HepG2 (cell line): ENCODE data around the gene ERVMER34-1. TPM values are rescaled to one million over a fixed set of nuclear protein-coding genes. Genes with fewer than 3 reads are reported as not detected.

Source experiments
- CAMTA2 ChIP-seq: sonication (generic); formaldehyde crosslinking; IDR thresholded peaks from 2 replicates; pipeline ENCODE4 v1.4.0; 2020; ENCODE audit warnings: mild to moderate bottlenecking, missing genetic modification reagents, borderline replicate concordance
- ERF ChIP-seq: IDR thresholded peaks from 2 replicates; pipeline ENCODE4 v1.6.1; 2018; ENCODE audit warnings: missing biosample characterization, missing genetic modification reagents
- FOXK2 ChIP-seq: fragments of 450-650 bp; IDR thresholded peaks from 2 replicates; pipeline ENCODE4 v1.6.1; 2016
- JARID2 ChIP-seq: sonication (generic); formaldehyde crosslinking; IDR thresholded peaks from 2 replicates; pipeline ENCODE4 v1.8.1; 2023; ENCODE audit warnings: missing genetic modification reagents, inconsistent platforms; ENCODE audit not compliant: insufficient replicate concordance
- MAF1 ChIP-seq: sonication (generic); formaldehyde crosslinking; IDR thresholded peaks from 2 replicates; pipeline ENCODE4 v1.5.0; 2020; ENCODE audit warnings: missing genetic modification reagents, borderline replicate concordance
- NCOR1 ChIP-seq: fragments of 200-600 bp; sonication (generic); IDR thresholded peaks from 2 replicates; pipeline ENCODE4 v1.7.0; 2017; ENCODE audit warnings: antibody characterized with exemption, low read length, borderline replicate concordance
- POLR2G ChIP-seq: fragments of 200-400 bp; formaldehyde crosslinking; IDR thresholded peaks from 2 replicates; pipeline ENCODE4 v1.6.1; 2018; ENCODE audit warnings: mild to moderate bottlenecking, low read depth, low read length, moderate library complexity
- SP140L ChIP-seq: sonication (generic); formaldehyde crosslinking; IDR thresholded peaks from 2 replicates; pipeline ENCODE4 v1.4.0; 2020; ENCODE audit warnings: missing genetic modification reagents, borderline replicate concordance
- TBX2 ChIP-seq: sonication (generic); formaldehyde crosslinking; IDR thresholded peaks from 2 replicates; pipeline ENCODE4 v1.5.0; 2020; ENCODE audit warnings: missing genetic modification reagents, mild to moderate bottlenecking, borderline replicate concordance
- ZFP41 ChIP-seq: sonication (generic); formaldehyde crosslinking; IDR thresholded peaks from 2 replicates; pipeline ENCODE4 v1.4.0; 2020; ENCODE audit warnings: mild to moderate bottlenecking, missing genetic modification reagents, borderline replicate concordance
- ZNF136 ChIP-seq: sonication (generic); formaldehyde crosslinking; IDR thresholded peaks from 2 replicates; pipeline ENCODE4 v1.8.1; 2022; ENCODE audit warnings: low read depth, mild to moderate bottlenecking, moderate library complexity, missing genetic modification reagents
- ZNF224 ChIP-seq: sonication (generic); formaldehyde crosslinking; IDR thresholded peaks from 2 replicates; pipeline ENCODE4 v1.5.0; 2020; ENCODE audit warnings: mild to moderate bottlenecking, missing genetic modification reagents
- ZNF280B ChIP-seq: sonication (generic); formaldehyde crosslinking; IDR thresholded peaks from 2 replicates; pipeline ENCODE4 v1.5.0; 2020; ENCODE audit warnings: missing genetic modification reagents, mild to moderate bottlenecking, borderline replicate concordance
- ZNF282 ChIP-seq: fragments of 450-650 bp; IDR thresholded peaks from 2 replicates; pipeline ENCODE4 v1.6.1; 2018; ENCODE audit not compliant: partially characterized antibody
- ZNF3 ChIP-seq: IDR thresholded peaks from 2 replicates; pipeline ENCODE4 v1.7.0; 2017; ENCODE audit warnings: inconsistent platforms
- ZNF30 ChIP-seq: sonication (generic); formaldehyde crosslinking; IDR thresholded peaks from 2 replicates; pipeline ENCODE4 v1.5.0; 2020; ENCODE audit warnings: mild to moderate bottlenecking, missing genetic modification reagents
- ZNF407 ChIP-seq: sonication (generic); formaldehyde crosslinking; IDR thresholded peaks from one replicate; pipeline ENCODE4 v1.5.1; 2020; ENCODE audit warnings: mild to moderate bottlenecking, missing genetic modification reagents; ENCODE audit errors: not compliant biosample characterization
- ZNF451 ChIP-seq: sonication (generic); formaldehyde crosslinking; IDR thresholded peaks from 2 replicates; pipeline ENCODE4 v1.5.0; 2020; ENCODE audit warnings: mild to moderate bottlenecking, missing genetic modification reagents
- ZNF768 ChIP-seq: sonication (generic); formaldehyde crosslinking; IDR thresholded peaks from 2 replicates; pipeline ENCODE4 v1.4.0; 2020; ENCODE audit warnings: missing genetic modification reagents
- ZNF792 ChIP-seq: IDR thresholded peaks from 2 replicates; pipeline ENCODE4 v1.6.1; 2016
- ZSCAN12 ChIP-seq: sonication (generic); formaldehyde crosslinking; IDR thresholded peaks from 2 replicates; pipeline ENCODE4 v1.9.0; 2021; ENCODE audit warnings: mild to moderate bottlenecking, missing genetic modification reagents
- polyA plus RNA-seq, 8 experiments: library from polyadenylated mRNA; depleted of rRNA in 3 of 8; stranded (reverse) in 7 of 8; unstranded in 1 of 8; fragments of >200 nt; fragmentation: Illumina TruSeq in 4 of 8; extraction: Trizol in 4 of 8; gene quantifications; 2 replicates each; pipeline versions ENCODE4 v1.2.1 to v1.2.3, GENCODE V29; 2011 to 2016; ENCODE audit warnings: low read depth in 4 of 8, missing spikeins in 1 of 8, mixed read lengths in 1 of 8; ENCODE audit not compliant: insufficient read depth in 1 of 8
- total RNA-seq, 5 experiments: library from RNA; depleted of rRNA; stranded (reverse); fragments of >200 nt; fragmentation: Illumina TruSeq; extraction: Trizol; gene quantifications; 2 replicates each; pipeline ENCODE4 v1.2.3, GENCODE V29; 2016; ENCODE audit warnings: low read depth in 1 of 5

Gene ERVMER34-1
- total and polyA plus RNA-seq, 2 of the 13 experiments (the other 11 are each of a cell fraction or from before 2014, with no cell fraction given), result 0.04 to 0.35 TPM

GRCh38 chr4:52711834-52712250 is 39.4 kb downstream of the ERVMER34-1 start (continued):
- no peak for TF ChIP-seq ZNF407 (CRISPR knock-in tag)
- peak; percentile 4 for TF ChIP-seq JARID2
- no peak for TF ChIP-seq MAF1 (CRISPR knock-in tag)
- TF ChIP-seq ZNF3 (CRISPR knock-in tag), result no peak
- no peak for TF ChIP-seq ZNF136 (CRISPR knock-in tag)
- peak; percentile 37; the same call in 1 of the 2 replicates for TF ChIP-seq TBX2
- 0 out of 2 replicates have a peak, but pooled peaks have one; percentile 60 for TF ChIP-seq ERF (CRISPR knock-in tag)
- no peak; the same call in 1 of the 2 replicates for TF ChIP-seq ZFP41 (CRISPR knock-in tag)
- peak; percentile 25; the same call in 1 of the 2 replicates for TF ChIP-seq ZSCAN12 (CRISPR knock-in tag)
- TF ChIP-seq ZNF282, result no peak
- TF ChIP-seq CAMTA2, result no peak
- TF ChIP-seq POLR2G, result no peak
- no peak for TF ChIP-seq SP140L (CRISPR knock-in tag)
- 0 out of 2 replicates have a peak, but pooled peaks have one; percentile 41 for TF ChIP-seq ZNF792 (CRISPR knock-in tag)
- no peak for TF ChIP-seq FOXK2
- 0 out of 2 replicates have a peak, but pooled peaks have one; percentile 37 for TF ChIP-seq ZNF30 (CRISPR knock-in tag)
- no peak for TF ChIP-seq ZNF768 (CRISPR knock-in tag)
- TF ChIP-seq ZNF224 (CRISPR knock-in tag), result peak; percentile 85; the same call in 1 of the 2 replicates
- no peak for TF ChIP-seq NCOR1
- no peak for TF ChIP-seq ZNF451 (CRISPR knock-in tag)
- peak; percentile 31; the same call in 1 of the 2 replicates for TF ChIP-seq ZNF280B
